CD14-positive monocyte (primary cell): ENCODE measurements around the gene FSTL3. TPM values are rescaled to one million over a fixed set of nuclear protein-coding genes. Genes with fewer than 3 reads are reported as not detected.

Experiments
- DNase-seq, 3 donors: peaks; one replicate each; pipeline ENCODE4 v3.0.0-alpha.2; 2011 to 2022
- H2AFZ ChIP-seq: 2 replicates; pipeline ENCODE4 v1.6.0; 2012; ENCODE audit warnings: mild to moderate bottlenecking, low read depth, low read length, inconsistent platforms; ENCODE audit not compliant: insufficient read depth, poor library complexity, severe bottlenecking
- H3K27ac ChIP-seq, 2 donors: 1 replicate in 1 of 2; 2 replicates in 1 of 2; pipeline ENCODE4 v1.5.1; 2012 to 2013; ENCODE audit warnings: low read length in 2 of 2, control low read depth in 1 of 2, inconsistent platforms in 1 of 2, low read depth in 1 of 2, mild to moderate bottlenecking in 1 of 2
- H3K27me3 ChIP-seq, 2 donors: one replicate each; pipeline versions ENCODE4 v1.6.0 to v1.6.1; 2011 to 2013; ENCODE audit warnings: low read length in 2 of 2; ENCODE audit not compliant: control insufficient read depth in 2 of 2, insufficient read depth in 2 of 2
- H3K36me3 ChIP-seq, 2 donors: replicated peaks in 1 of 2; 1 replicate in 1 of 2; 2 replicates in 1 of 2; pipeline versions ENCODE4 v1.5.1 to v1.6.1; 2012 to 2013; ENCODE audit warnings: low read length in 2 of 2, control low read depth in 1 of 2, inconsistent platforms in 1 of 2, mild to moderate bottlenecking in 1 of 2; ENCODE audit not compliant: insufficient read depth in 2 of 2, control insufficient read depth in 1 of 2
- H3K4me1 ChIP-seq, 2 donors: 1 replicate in 1 of 2; 2 replicates in 1 of 2; pipeline versions ENCODE4 v1.5.1 to v1.6.1; 2012 to 2013; ENCODE audit warnings: low read length in 2 of 2, control low read depth in 1 of 2, inconsistent platforms in 1 of 2, mild to moderate bottlenecking in 1 of 2, moderate library complexity in 1 of 2; ENCODE audit not compliant: insufficient read depth in 2 of 2, control insufficient read depth in 1 of 2
- H3K4me2 ChIP-seq: replicated peaks from 2 replicates; pipeline ENCODE3; 2012; ENCODE audit warnings: low read length, moderate library complexity, mild to moderate bottlenecking; ENCODE audit not compliant: poor library complexity, severe bottlenecking; ENCODE audit errors: extremely low read depth
- H3K4me3 ChIP-seq, 3 experiments: fragments of 200-600 bp in 1 of 3; sonication (generic) in 1 of 3; replicated peaks in 1 of 3; 1 replicate in 2 of 3; 2 replicates in 1 of 3; pipeline ENCODE4 v1.5.1; 2011 to 2013; ENCODE audit warnings: low read length in 3 of 3, mild to moderate bottlenecking in 3 of 3, control low read depth in 2 of 3, low read depth in 2 of 3, inconsistent platforms in 1 of 3, moderate library complexity in 1 of 3
- H3K79me2 ChIP-seq: 2 replicates; pipeline ENCODE4 v1.6.0; 2012; ENCODE audit warnings: mild to moderate bottlenecking, control low read depth, inconsistent platforms, low read length, moderate library complexity; ENCODE audit not compliant: insufficient read depth
- H3K9ac ChIP-seq: 2 replicates; pipeline ENCODE4 v1.6.0; 2017; ENCODE audit warnings: low read length, mild to moderate bottlenecking; ENCODE audit not compliant: insufficient read depth, poor library complexity, severe bottlenecking
- H3K9me3 ChIP-seq, 2 donors: replicated peaks in 1 of 2; 1 replicate in 1 of 2; 2 replicates in 1 of 2; pipeline versions ENCODE4 v1.5.1 to v1.6.1; 2012 to 2013; ENCODE audit warnings: low read length in 2 of 2, control low read depth in 1 of 2; ENCODE audit not compliant: control insufficient read depth in 1 of 2, insufficient read depth in 1 of 2
- H4K20me1 ChIP-seq: 2 replicates; pipeline ENCODE4 v1.6.0; 2012; ENCODE audit warnings: mild to moderate bottlenecking, low read length, control low read depth, moderate library complexity; ENCODE audit not compliant: insufficient read depth
- H3K27ac Mint-ChIP-seq, 7 donors: one replicate each; pipeline ENCODE4 v1.8.0; 2020; ENCODE audit warnings: mild to moderate bottlenecking in 7 of 7, mixed read lengths in 7 of 7, moderate library complexity in 6 of 7, inconsistent platforms in 2 of 7
- H3K27me3 Mint-ChIP-seq, 3 donors: one replicate each; pipeline ENCODE4 v1.8.0; 2021 to 2022; ENCODE audit warnings: low read depth in 3 of 3, mild to moderate bottlenecking in 3 of 3, mixed read lengths in 3 of 3, moderate library complexity in 3 of 3, inconsistent platforms in 1 of 3
- H3K36me3 Mint-ChIP-seq, 2 donors: one replicate each; pipeline ENCODE4 v1.8.0; 2020; ENCODE audit warnings: mixed read lengths in 2 of 2, inconsistent platforms in 1 of 2, mild to moderate bottlenecking in 1 of 2
- H3K4me1 Mint-ChIP-seq: one replicate; pipeline ENCODE4 v1.8.0; 2020; ENCODE audit warnings: mild to moderate bottlenecking, mixed read lengths
- H3K4me3 Mint-ChIP-seq, 2 donors: one replicate each; pipeline ENCODE4 v1.8.0; 2020; ENCODE audit warnings: mild to moderate bottlenecking in 2 of 2, mixed read lengths in 2 of 2, moderate library complexity in 1 of 2
- H3K9me3 Mint-ChIP-seq, 7 donors: one replicate each; pipeline ENCODE4 v1.8.0; 2020 to 2022; ENCODE audit warnings: mixed read lengths in 7 of 7, mild to moderate bottlenecking in 6 of 7, moderate library complexity in 6 of 7, inconsistent platforms in 2 of 7
- WGBS: methylation state at CpG from one replicate; pipeline ENCODE4 v1.1.5; 2013; ENCODE audit warnings: missing lambda C conversion rate; ENCODE audit not compliant: insufficient coverage; 5-methylcytosine and 5-hydroxymethylcytosine counted together
- intact Hi-C, 2 donors: fragments of 100-400 bp; cut with micrococcal nuclease; formaldehyde crosslinking; loops; one replicate each; pipeline versions ENCODE4 v1.15.0 to v1.15.1; 2023
- polyA plus RNA-seq, 3 donors: library from polyadenylated mRNA; depleted of rRNA in 1 of 3; unstranded in 2 of 3; stranded (reverse) in 1 of 3; fragments of 300-500 nt in 2 of 3; fragments of >200 nt in 1 of 3; fragmentation: Illumina TruSeq in 2 of 3; gene quantifications; 1 replicate in 2 of 3; 2 replicates in 1 of 3; pipeline ENCODE4 v1.2.3, GENCODE V29; 2012 to 2021
- TF ChIP-seq, protein P1 (sequence below): fragments of 200-600 bp; IDR thresholded peaks from one replicate; pipeline ENCODE4 v1.8.0; 2022; ENCODE audit warnings: antibody characterized with exemption, mild to moderate bottlenecking

FSTL3 gene
- polyA plus RNA-seq, 3 donors = 2.5 to 42.1 (median 5.2) TPM

DNA sequence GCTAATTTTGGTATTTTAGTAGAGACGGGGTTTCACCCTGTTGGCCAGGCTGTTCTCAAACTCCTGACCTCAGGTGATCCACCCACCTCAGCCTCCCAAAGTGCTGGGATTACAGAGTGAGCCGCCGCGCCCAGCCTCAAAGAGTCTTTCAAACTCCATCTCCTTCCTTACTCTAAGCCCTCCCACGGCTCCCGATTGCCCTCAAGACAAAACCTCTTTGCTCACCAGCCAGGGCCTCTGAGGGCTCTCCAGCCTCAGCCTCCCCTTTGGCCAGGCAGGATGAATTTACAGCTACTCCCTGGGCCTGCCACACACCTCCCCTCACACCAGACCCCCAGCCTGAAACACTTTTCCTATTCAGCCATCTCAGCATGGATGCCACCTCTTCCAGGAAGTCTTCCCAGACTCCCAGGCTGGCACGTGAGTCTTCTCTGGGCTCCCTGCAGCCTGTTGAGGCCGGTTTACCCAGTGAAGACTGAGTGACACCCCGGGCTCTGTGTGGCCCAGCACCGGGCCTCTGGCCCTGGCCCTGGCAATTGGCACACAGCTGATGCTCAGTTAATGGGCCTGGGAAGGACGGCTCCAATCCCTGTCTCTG, 11.5 kb downstream of the FSTL3 start:
- no peaks in the 10 kb centered on the region for H3K9me3 ChIP-seq
- H4K20me1 ChIP-seq = no peaks in the 10 kb centered on the region
- no peak overlapping the region for H3K27ac ChIP-seq
- H3K36me3 ChIP-seq = no peaks in the 10 kb centered on the region
- peaks cover 0 to 1% (median 0%) of the 10 kb centered on the region in 3 donors for H3K27me3 Mint-ChIP-seq
- no peaks in the 10 kb centered on the region for H3K36me3 Mint-ChIP-seq
- H3K27me3 ChIP-seq = no peaks in the 10 kb centered on the region
- H3K4me1 ChIP-seq = no peaks in the 10 kb centered on the region
- intact Hi-C loops = no loop called here
- H3K4me1 Mint-ChIP-seq = peaks cover 3% of the 10 kb centered on the region
- no peak overlapping the region for H2AFZ ChIP-seq
- H3K4me3 Mint-ChIP-seq = no peak overlapping the region
- H3K27ac Mint-ChIP-seq = no peak overlapping the region
- H3K4me2 ChIP-seq = no peak overlapping the region
- no peak overlapping the region for H3K4me3 ChIP-seq
- TF ChIP-seq, protein P1, sequence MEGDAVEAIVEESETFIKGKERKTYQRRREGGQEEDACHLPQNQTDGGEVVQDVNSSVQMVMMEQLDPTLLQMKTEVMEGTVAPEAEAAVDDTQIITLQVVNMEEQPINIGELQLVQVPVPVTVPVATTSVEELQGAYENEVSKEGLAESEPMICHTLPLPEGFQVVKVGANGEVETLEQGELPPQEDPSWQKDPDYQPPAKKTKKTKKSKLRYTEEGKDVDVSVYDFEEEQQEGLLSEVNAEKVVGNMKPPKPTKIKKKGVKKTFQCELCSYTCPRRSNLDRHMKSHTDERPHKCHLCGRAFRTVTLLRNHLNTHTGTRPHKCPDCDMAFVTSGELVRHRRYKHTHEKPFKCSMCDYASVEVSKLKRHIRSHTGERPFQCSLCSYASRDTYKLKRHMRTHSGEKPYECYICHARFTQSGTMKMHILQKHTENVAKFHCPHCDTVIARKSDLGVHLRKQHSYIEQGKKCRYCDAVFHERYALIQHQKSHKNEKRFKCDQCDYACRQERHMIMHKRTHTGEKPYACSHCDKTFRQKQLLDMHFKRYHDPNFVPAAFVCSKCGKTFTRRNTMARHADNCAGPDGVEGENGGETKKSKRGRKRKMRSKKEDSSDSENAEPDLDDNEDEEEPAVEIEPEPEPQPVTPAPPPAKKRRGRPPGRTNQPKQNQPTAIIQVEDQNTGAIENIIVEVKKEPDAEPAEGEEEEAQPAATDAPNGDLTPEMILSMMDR = no peak
- no peak for DNase-seq
- H3K9ac ChIP-seq = no peak overlapping the region
- H3K9me3 Mint-ChIP-seq = peaks cover 0 to 6% (median 0%) of the 10 kb centered on the region in 7 donors
- no peaks in the 10 kb centered on the region for H3K79me2 ChIP-seq
- WGBS = 98% methylated on average over 11 of the region's 11 CpGs

DNA sequence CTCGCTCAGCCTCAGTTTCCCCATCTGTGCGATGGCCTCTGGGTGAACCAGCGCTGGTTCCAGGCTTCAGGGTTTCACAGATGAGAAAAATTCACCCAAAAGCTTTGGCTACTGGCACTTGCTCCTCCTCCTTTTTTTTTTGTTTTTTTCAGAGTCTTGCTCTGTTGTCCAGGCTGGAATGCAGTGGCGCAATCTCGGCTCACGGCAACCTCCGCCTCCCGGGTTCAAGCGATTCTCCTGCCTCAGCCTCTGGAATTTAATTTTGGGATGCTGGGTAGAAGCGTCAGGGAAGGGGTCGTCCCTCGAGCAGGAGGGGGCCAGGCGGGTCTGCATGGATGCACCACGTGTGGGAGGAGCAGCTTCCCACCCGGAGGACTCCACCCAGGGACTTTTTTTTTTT, 12.0 kb downstream of the FSTL3 start:
- Histone ChIP-seq H3K4me3 (no peak overlapping the region), H4K20me1 (no peaks in the 10 kb centered on the region), H2AFZ (no peak overlapping the region), H3K9me3 (no peaks in the 10 kb centered on the region), H3K4me1 (no peaks in the 10 kb centered on the region), H3K27ac (no peak overlapping the region), H3K79me2 (no peaks in the 10 kb centered on the region), H3K27me3 (no peaks in the 10 kb centered on the region), H3K36me3 (no peaks in the 10 kb centered on the region), H3K4me2 (no peak overlapping the region), H3K9ac (no peak overlapping the region)
- Mint-ChIP-seq H3K27ac (no peak overlapping the region), H3K9me3 (peaks cover 0 to 6% (median 0%) of the 10 kb centered on the region in 7 donors), H3K4me1 (peaks cover 3% of the 10 kb centered on the region), H3K27me3 (peaks cover 0 to 1% (median 0%) of the 10 kb centered on the region in 3 donors), H3K4me3 (no peak overlapping the region), H3K36me3 (no peaks in the 10 kb centered on the region)
- intact Hi-C loops = no loop called here
- 96% methylated on average over 4 of the region's 15 CpGs for WGBS
- TF ChIP-seq, protein P1 = no peak
- no peak for DNase-seq
